GM18511 (cell line): ENCODE data around the gene SH3GLB1.
"Not testable (repeated sequence)": the region's sequence is repeated elsewhere in the genome, so short reads cannot be mapped to it uniquely, and the experiment has no call there.

Experiments
- ATAC-seq: cut with Tn5 transposase; IDR thresholded peaks from one replicate; pipeline ENCODE4 v1.9.1; 2021; ENCODE audit warnings: mild to moderate bottlenecking, moderate library complexity; ENCODE audit not compliant: unreplicated experiment

The SH3GLB1 gene

GRCh38 chr1:86704458-86704971, at the start of gene SH3GLB1:
Gene SH3GLB1, plus strand, starts transcription at chr1:86704576. Its CDS starts 324 bp downstream, at chr1:86704900.
- peak; percentile 89 for ATAC-seq

GRCh38 chr1:86658381-86658780, 46.0 kb upstream of the SH3GLB1 start:
- ATAC-seq, result not testable (repeated sequence)

- ATAC-seq, result no peak
These were observed 38.0 kb upstream of the SH3GLB1 start for GRCh38 chr1:86666368-86666767.

GRCh38 chr1:86687595-86687994, 16.8 kb upstream of the SH3GLB1 start:
- ATAC-seq, result no peak

- ATAC-seq, result no peak
These were observed 11.7 kb upstream of the SH3GLB1 start for GRCh38 chr1:86692641-86693040.

- no peak for ATAC-seq
These were observed 9.0 kb upstream of the SH3GLB1 start for GRCh38 chr1:86695400-86695799.

GRCh38 chr1:86696522-86696921, 7.9 kb upstream of the SH3GLB1 start:
- no peak for ATAC-seq

- no peak for ATAC-seq
These were observed 5.2 kb upstream of the SH3GLB1 start for GRCh38 chr1:86699186-86699585.

- ATAC-seq, result no peak
These were observed 2.6 kb upstream of the SH3GLB1 start for GRCh38 chr1:86701731-86702130.

GRCh38 chr1:86702954-86703494, 1.4 kb upstream of the SH3GLB1 start:
- ATAC-seq, result not testable (repeated sequence)

- peak; percentile 41 for ATAC-seq
These were observed 499 bp upstream of the SH3GLB1 start for GRCh38 chr1:86703696-86704457.

GRCh38 chr1:86704972-86705664, 742 bp downstream of the SH3GLB1 start:
- ATAC-seq, result peak; percentile 43

GRCh38 chr1:86705665-86705985, 1.2 kb downstream of the SH3GLB1 start:
- no peak for ATAC-seq

GRCh38 chr1:86706018-86706635, 1.8 kb downstream of the SH3GLB1 start:
- no peak for ATAC-seq

GRCh38 chr1:86708920-86709319, 4.5 kb downstream of the SH3GLB1 start:
- ATAC-seq, result no peak

GRCh38 chr1:86712088-86712860, 7.9 kb downstream of the SH3GLB1 start:
- no peak for ATAC-seq

GRCh38 chr1:86713477-86713876, 9.1 kb downstream of the SH3GLB1 start:
- ATAC-seq, result no peak

- ATAC-seq, result no peak
These were observed 9.8 kb downstream of the SH3GLB1 start for GRCh38 chr1:86714159-86714558.

GRCh38 chr1:86714561-86715244, 10.3 kb downstream of the SH3GLB1 start:
- ATAC-seq, result no peak

GRCh38 chr1:86718786-86719185, 14.4 kb downstream of the SH3GLB1 start:
- no peak for ATAC-seq
